IMR-90 (cell line): ENCODE measurements around the gene PF4V1. TPM values are rescaled to one million over a fixed set of nuclear protein-coding genes. Genes with fewer than 3 reads are reported as not detected.

Experiments
- ATAC-seq: fragments of 200-7000 bp; cut with Tn5 transposase; 2 replicates; pipeline ENCODE4 v1.9.1; 2020; ENCODE audit warnings: low read depth, mild to moderate bottlenecking, moderate library complexity
- BruUV-seq: library from RNA; stranded (reverse); fragments of 400-500 nt; replicated peaks from 2 replicates; lab custom pipeline; 2021; lab: Mats Ljungman, UMichigan
- CTCF ChIA-PET: fragments of 300-600 bp; formaldehyde crosslinking; extraction: SDS; loops from one replicate; lab custom pipeline; 2021; ENCODE audit warnings: antibody characterized with exemption; lab: Yijun Ruan, JAX
- POLR2A ChIA-PET: fragments of 300-600 bp; sonication (Branson Sonifier 250); formaldehyde crosslinking; loops from one replicate; lab custom pipeline; 2022; ENCODE audit warnings: antibody characterized with exemption; ENCODE audit not compliant: unreplicated experiment; lab: Charles Lee
- DNase-seq: peaks from one replicate; pipeline ENCODE4 v3.0.0; 2013
- H2AFZ ChIP-seq: replicated peaks from 2 replicates; pipeline ENCODE3; 2013; ENCODE audit warnings: low read length, mild to moderate bottlenecking; ENCODE audit not compliant: poor library complexity
- H2AK5ac ChIP-seq: 2 replicates; pipeline ENCODE4 v1.6.1; 2013; ENCODE audit warnings: low read depth, low read length, inconsistent platforms
- H2AK9ac ChIP-seq: replicated peaks from 2 replicates; pipeline ENCODE3; 2013; ENCODE audit warnings: mild to moderate bottlenecking, low read depth, low read length, moderate library complexity; ENCODE audit not compliant: poor library complexity
- H2BK120ac ChIP-seq: 2 replicates; pipeline ENCODE4 v1.6.1; 2013; ENCODE audit warnings: low read depth, low read length, inconsistent platforms
- H2BK15ac ChIP-seq: 3 replicates; pipeline ENCODE4 v1.6.1; 2013; ENCODE audit warnings: low read depth, low read length, inconsistent platforms
- H2BK20ac ChIP-seq: 2 replicates; pipeline ENCODE4 v1.6.1; 2013; ENCODE audit warnings: low read depth, mild to moderate bottlenecking, inconsistent platforms, low read length, moderate library complexity
- H2BK5ac ChIP-seq: 2 replicates; pipeline ENCODE4 v1.6.1; 2013; ENCODE audit warnings: mild to moderate bottlenecking, low read depth, low read length, inconsistent platforms; ENCODE audit not compliant: poor library complexity, severe bottlenecking
- H3K14ac ChIP-seq: replicated peaks from 2 replicates; pipeline ENCODE4 v1.6.1; 2013; ENCODE audit warnings: low read depth, low read length, inconsistent platforms
- H3K18ac ChIP-seq: 2 replicates; pipeline ENCODE4 v1.6.1; 2013; ENCODE audit warnings: low read depth, low read length, control low read depth
- H3K23ac ChIP-seq: 2 replicates; pipeline ENCODE4 v1.6.1; 2013; ENCODE audit warnings: low read depth, low read length, inconsistent platforms
- H3K27ac ChIP-seq: 2 replicates; pipeline ENCODE4 v1.5.1; 2013; ENCODE audit warnings: mild to moderate bottlenecking, control low read depth, low read length; ENCODE audit not compliant: insufficient read depth
- H3K27me3 ChIP-seq: 2 replicates; pipeline ENCODE4 v1.6.1; 2013; ENCODE audit warnings: low read length; ENCODE audit not compliant: control insufficient read depth, insufficient read depth
- H3K36me3 ChIP-seq: 2 replicates; pipeline ENCODE4 v1.6.1; 2013; ENCODE audit warnings: low read length, mixed read lengths; ENCODE audit not compliant: control insufficient read depth, insufficient read depth
- H3K4ac ChIP-seq: 2 replicates; pipeline ENCODE4 v1.6.1; 2013; ENCODE audit warnings: low read depth, low read length, inconsistent platforms
- H3K4me1 ChIP-seq: 2 replicates; pipeline ENCODE4 v1.6.1; 2013; ENCODE audit warnings: low read length, mixed read lengths; ENCODE audit not compliant: control insufficient read depth, insufficient read depth
- H3K4me2 ChIP-seq: 2 replicates; pipeline ENCODE4 v1.6.1; 2013; ENCODE audit warnings: low read depth, mild to moderate bottlenecking, control low read depth, low read length, moderate library complexity
- H3K4me3 ChIP-seq: 2 replicates; pipeline ENCODE4 v1.5.1; 2013; ENCODE audit warnings: low read depth, mild to moderate bottlenecking, control low read depth, low read length, moderate library complexity; ENCODE audit not compliant: insufficient read depth
- H3K56ac ChIP-seq: 2 replicates; pipeline ENCODE4 v1.6.1; 2013; ENCODE audit warnings: low read length, inconsistent platforms; ENCODE audit not compliant: insufficient read depth; ENCODE audit errors: extremely low read depth
- H3K79me1 ChIP-seq, 2 experiments: 2 replicates each; pipeline ENCODE4 v1.6.1; 2013; ENCODE audit warnings: low read length in 2 of 2, inconsistent platforms in 1 of 2, low read depth in 1 of 2
- H3K9ac ChIP-seq: 2 replicates; pipeline ENCODE4 v1.6.1; 2013; ENCODE audit warnings: low read depth, low read length, control low read depth
- H3K9me1 ChIP-seq: 2 replicates; pipeline ENCODE4 v1.6.1; 2013; ENCODE audit warnings: low read length, inconsistent platforms; ENCODE audit not compliant: insufficient read depth
- H3K9me3 ChIP-seq: 2 replicates; pipeline ENCODE4 v1.6.1; 2013; ENCODE audit warnings: low read length; ENCODE audit not compliant: control insufficient read depth, insufficient read depth
- H4K20me1 ChIP-seq: 2 replicates; pipeline ENCODE4 v1.6.1; 2013; ENCODE audit warnings: low read length, inconsistent platforms; ENCODE audit not compliant: insufficient read depth
- H4K5ac ChIP-seq: 2 replicates; pipeline ENCODE4 v1.6.1; 2013; ENCODE audit warnings: mild to moderate bottlenecking, low read depth, low read length, control low read depth
- H4K8ac ChIP-seq, 2 experiments: 2 replicates each; pipeline ENCODE4 v1.6.1; 2013; ENCODE audit warnings: low read depth in 2 of 2, low read length in 2 of 2, control low read depth in 1 of 2, inconsistent platforms in 1 of 2
- H4K91ac ChIP-seq: 2 replicates; pipeline ENCODE4 v1.6.1; 2013; ENCODE audit warnings: low read depth, low read length, inconsistent platforms; ENCODE audit not compliant: insufficient read depth
- MAFK ChIP-seq: IDR thresholded peaks from 2 replicates; pipeline ENCODE4 v1.6.1; 2012; ENCODE audit warnings: low read depth, low read length, improper control_type of control experiment
- MAZ ChIP-seq: IDR thresholded peaks from 2 replicates; pipeline ENCODE4 v1.6.1; 2012; ENCODE audit warnings: low read depth, mild to moderate bottlenecking, low read length, improper control_type of control experiment, moderate library complexity, borderline replicate concordance
- NFE2L2 ChIP-seq: fragments of 150-350 bp; IDR thresholded peaks from 2 replicates; pipeline ENCODE4 v1.6.1; 2016; ENCODE audit warnings: low read depth, mild to moderate bottlenecking, low read length
- POLR2A ChIP-seq: IDR thresholded peaks from 2 replicates; pipeline ENCODE4 v1.6.1; 2012; ENCODE audit warnings: mild to moderate bottlenecking, low read depth, low read length
- RCOR1 ChIP-seq: IDR thresholded peaks from 2 replicates; pipeline ENCODE4 v1.6.1; 2012; ENCODE audit warnings: mild to moderate bottlenecking, low read length, improper control_type of control experiment; ENCODE audit not compliant: insufficient replicate concordance
- RFX5 ChIP-seq: IDR thresholded peaks from 2 replicates; pipeline ENCODE4 v1.8.0; 2012; ENCODE audit warnings: low read depth, mild to moderate bottlenecking, low read length, moderate library complexity
- SMC3 ChIP-seq: fragments of 150-350 bp; IDR thresholded peaks from 2 replicates; pipeline ENCODE4 v1.6.1; 2016; ENCODE audit warnings: low read depth, mild to moderate bottlenecking, antibody characterized with exemption, low read length, moderate library complexity
- WGBS, 2 experiments: methylation state at CpG; one replicate each; pipeline versions ENCODE4 v1.1.5 to v1.1.7; 2013; ENCODE audit warnings: missing lambda C conversion rate in 2 of 2; ENCODE audit not compliant: insufficient read length in 1 of 2; ENCODE audit errors: extremely low coverage in 2 of 2; 5-methylcytosine and 5-hydroxymethylcytosine counted together
- dilution Hi-C: fragments of 300-500 bp; cut with HindIII; formaldehyde crosslinking; loops from one replicate; pipeline ENCODE4 v1.14.3; 2018; ENCODE audit warnings: low sequenced_read_pairs; ENCODE audit not compliant: unreplicated experiment
- in situ Hi-C: fragments of 300-500 bp; cut with MboI; formaldehyde crosslinking; loops from 3 replicates; pipeline ENCODE4 v1.14.3; 2019; ENCODE audit warnings: low sequenced_read_pairs, inconsistent platforms, mixed read lengths
- intact Hi-C: fragments of 100-400 bp; cut with micrococcal nuclease; formaldehyde crosslinking; loops from 2 replicates; pipeline ENCODE4 v1.10.0; 2022
- polyA plus RNA-seq, 3 experiments: library from polyadenylated mRNA; depleted of rRNA; stranded (reverse); fragments of >200 nt; gene quantifications; 2 replicates each; pipeline ENCODE4 v1.2.3, GENCODE V29; 2012; ENCODE audit warnings: low replicate concordance in 1 of 3
- total RNA-seq: library from RNA; depleted of rRNA; stranded (reverse); fragments of >200 nt; gene quantifications from 2 replicates; pipeline ENCODE4 v1.2.3, GENCODE V29; 2012

PF4V1 gene
- total and polyA plus RNA-seq, 2 of the 4 experiments (the other 2 are of a cell fraction) = not detected

- Histone ChIP-seq H3K4me1 (no peaks in the 10 kb centered on the region), H2BK5ac (no peak overlapping the region), H4K8ac (no peak overlapping the region), H2BK20ac (no peak overlapping the region), H3K56ac (no peak overlapping the region), H3K18ac (no peak overlapping the region), H3K4me2 (no peak overlapping the region), H2BK15ac (no peak overlapping the region), H3K14ac (no peak overlapping the region), H2AK5ac (no peak overlapping the region), H3K23ac (no peak overlapping the region), H3K4me3 (no peak overlapping the region), H3K9me3 (no peaks in the 10 kb centered on the region), H3K27ac (no peak overlapping the region), H3K36me3 (no peaks in the 10 kb centered on the region), H4K91ac (no peak overlapping the region), H4K5ac (no peak overlapping the region), H3K27me3 (peaks cover 13% of the 10 kb centered on the region), H2AFZ (no peak overlapping the region), H3K4ac (no peak overlapping the region), H3K9me1 (no peaks in the 10 kb centered on the region), H4K20me1 (no peaks in the 10 kb centered on the region), H2BK120ac (no peak overlapping the region), H3K79me1 (no peaks in the 10 kb centered on the region), H2AK9ac (no peak overlapping the region), H3K9ac (no peak overlapping the region)
- in situ Hi-C loops = no loop called here
- ATAC-seq (no peak), DNase-seq (no peak)
- ChIA-PET CTCF (interaction anchor here (0.6 kb wide), 1 partner anchor 103 kb away, joined by 3 read pairs; no protein-coding TSS in a partner anchor), POLR2A (no interaction called here)
- WGBS, 2 experiments = no CpG with 5 or more reads among the region's 2 CpGs
- intact Hi-C loops = no loop called here
- dilution Hi-C loops = no loop called here
- TF ChIP-seq SMC3 (no peak), MAFK (no peak), POLR2A (no peak), NFE2L2 (no peak), RCOR1 (no peak), RFX5 (no peak), MAZ (no peak)
- no TSS peak for BruUV-seq
Measured at GRCh38 chr4:73844806-73845205, 8.3 kb upstream of the PF4V1 start.
